22Rv1 (cell line): ENCODE results near the gene PLIN1.
A peak's percentile ranks its signal among the peaks of the same experiment; 100 is the strongest.

ENCODE experiments used
- H3K27ac ChIP-seq: fragments of 450-650 bp; 2 replicates; pipeline ENCODE4 v1.5.1; 2017
- ZFX ChIP-seq: fragments of 450-650 bp; IDR thresholded peaks from 2 replicates; pipeline ENCODE4 v1.6.1; 2017; ENCODE audit warnings: antibody characterized with exemption, borderline replicate concordance
- TF ChIP-seq, protein P1 (sequence below): fragments of 450-650 bp; IDR thresholded peaks from 2 replicates; pipeline ENCODE4 v1.5.1; 2017; ENCODE audit warnings: mild to moderate bottlenecking

Gene PLIN1

DNA sequence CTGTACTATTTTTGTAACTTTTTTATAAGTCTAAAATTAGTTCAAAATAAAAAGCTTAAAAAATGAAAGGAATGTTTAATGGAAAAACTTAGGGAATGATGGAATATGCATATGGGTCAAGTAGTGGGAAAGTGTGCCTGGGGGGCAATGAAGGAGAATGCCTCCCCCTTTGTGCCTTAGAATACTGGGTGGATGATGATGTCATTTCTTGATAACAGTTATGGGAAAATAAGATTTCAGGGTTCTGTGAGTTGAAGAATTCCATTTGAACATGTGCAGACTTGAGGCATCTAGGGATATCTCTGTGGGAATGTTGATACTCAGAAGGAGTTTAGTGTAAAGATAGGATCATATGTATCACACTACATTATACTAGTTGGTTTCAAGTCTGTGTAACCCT, 25.2 kb upstream of the PLIN1 start:
- no peak for TF ChIP-seq ZFX
- TF ChIP-seq, protein P1, sequence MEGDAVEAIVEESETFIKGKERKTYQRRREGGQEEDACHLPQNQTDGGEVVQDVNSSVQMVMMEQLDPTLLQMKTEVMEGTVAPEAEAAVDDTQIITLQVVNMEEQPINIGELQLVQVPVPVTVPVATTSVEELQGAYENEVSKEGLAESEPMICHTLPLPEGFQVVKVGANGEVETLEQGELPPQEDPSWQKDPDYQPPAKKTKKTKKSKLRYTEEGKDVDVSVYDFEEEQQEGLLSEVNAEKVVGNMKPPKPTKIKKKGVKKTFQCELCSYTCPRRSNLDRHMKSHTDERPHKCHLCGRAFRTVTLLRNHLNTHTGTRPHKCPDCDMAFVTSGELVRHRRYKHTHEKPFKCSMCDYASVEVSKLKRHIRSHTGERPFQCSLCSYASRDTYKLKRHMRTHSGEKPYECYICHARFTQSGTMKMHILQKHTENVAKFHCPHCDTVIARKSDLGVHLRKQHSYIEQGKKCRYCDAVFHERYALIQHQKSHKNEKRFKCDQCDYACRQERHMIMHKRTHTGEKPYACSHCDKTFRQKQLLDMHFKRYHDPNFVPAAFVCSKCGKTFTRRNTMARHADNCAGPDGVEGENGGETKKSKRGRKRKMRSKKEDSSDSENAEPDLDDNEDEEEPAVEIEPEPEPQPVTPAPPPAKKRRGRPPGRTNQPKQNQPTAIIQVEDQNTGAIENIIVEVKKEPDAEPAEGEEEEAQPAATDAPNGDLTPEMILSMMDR, result no peak
- H3K27ac ChIP-seq, result no peak overlapping the region

- H3K27ac ChIP-seq, result no peak overlapping the region
- TF ChIP-seq, protein P1, result no peak
- no peak for TF ChIP-seq ZFX
Measured at GRCh38 chr15:89695198-89695597, 16.0 kb upstream of the PLIN1 start.

- H3K27ac ChIP-seq, result no peak overlapping the region
- TF ChIP-seq, protein P1, result no peak
- TF ChIP-seq ZFX, result no peak
Measured at GRCh38 chr15:89693696-89694095, 14.5 kb upstream of the PLIN1 start.

- TF ChIP-seq, protein P1, result no peak
- TF ChIP-seq ZFX, result no peak
- H3K27ac ChIP-seq, result no peak overlapping the region
Measured at GRCh38 chr15:89693091-89693490, 13.9 kb upstream of the PLIN1 start.

- TF ChIP-seq ZFX, result no peak
- TF ChIP-seq, protein P1, result no peak
- H3K27ac ChIP-seq, result peak within 1 kb of the TSS; percentile 20; the same call in 1 of the 2 replicates
Measured at GRCh38 chr15:89690276-89691218, 11.4 kb upstream of the PLIN1 start, which contains the start of the genes PEX11A and WDR93. Gene PEX11A, minus strand, starts transcription at chr15:89690754. Its CDS starts 122 bp downstream, at chr15:89690632. Gene WDR93, plus strand, starts transcription at chr15:89690811. Its CDS starts 10,936 bp downstream, at chr15:89701747.

DNA sequence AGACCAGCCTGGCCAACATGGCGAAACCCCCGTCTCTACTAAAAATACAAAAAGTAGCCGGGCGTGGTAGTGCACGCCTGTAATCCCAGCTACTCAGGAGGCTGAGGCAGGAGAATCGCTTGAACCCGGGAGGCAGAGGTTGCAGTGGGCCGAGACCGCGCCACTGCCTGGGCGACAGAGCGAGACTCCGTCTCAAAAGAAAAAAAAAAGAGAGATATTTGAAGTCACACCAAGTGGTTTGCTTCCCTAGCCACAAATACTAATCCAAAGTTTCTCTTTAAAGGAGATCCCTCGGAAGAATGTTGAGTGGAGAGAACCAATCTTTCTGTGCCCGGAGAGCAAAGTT, 10.7 kb upstream of the PLIN1 start:
- peak overlapping the region; percentile 20; the same call in 1 of the 2 replicates for H3K27ac ChIP-seq

DNA sequence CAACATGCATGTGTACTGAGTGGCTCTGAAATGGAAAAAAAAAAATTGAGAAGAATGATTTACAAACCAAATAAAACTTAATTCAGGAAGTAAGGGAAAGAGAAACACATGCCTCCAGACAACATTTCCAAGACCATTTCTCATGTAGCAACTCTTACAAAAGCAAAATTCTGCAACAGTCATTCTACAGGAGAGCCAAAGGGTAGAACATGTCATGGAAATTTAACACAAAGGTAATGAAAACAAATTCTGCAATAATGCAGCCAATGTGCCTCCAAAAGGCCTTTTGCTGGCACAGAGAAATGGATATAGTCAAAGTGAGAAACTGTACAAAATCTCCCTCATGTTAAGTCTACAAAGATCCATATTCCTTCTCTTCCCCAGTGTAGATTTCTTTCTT, 7.4 kb upstream of the PLIN1 start:
- H3K27ac ChIP-seq, result no peak overlapping the region
- TF ChIP-seq ZFX, result no peak
- TF ChIP-seq, protein P1, result no peak
